ENCODE results near the gene OR51I2. TPM values are rescaled to one million over a fixed set of nuclear protein-coding genes. Genes with fewer than 3 reads are reported as not detected.
A peak's percentile ranks its signal among the peaks of the same experiment; 100 is the strongest.

Gene OR51I2
- total RNA-seq, 1 donor = not detected

DNA sequence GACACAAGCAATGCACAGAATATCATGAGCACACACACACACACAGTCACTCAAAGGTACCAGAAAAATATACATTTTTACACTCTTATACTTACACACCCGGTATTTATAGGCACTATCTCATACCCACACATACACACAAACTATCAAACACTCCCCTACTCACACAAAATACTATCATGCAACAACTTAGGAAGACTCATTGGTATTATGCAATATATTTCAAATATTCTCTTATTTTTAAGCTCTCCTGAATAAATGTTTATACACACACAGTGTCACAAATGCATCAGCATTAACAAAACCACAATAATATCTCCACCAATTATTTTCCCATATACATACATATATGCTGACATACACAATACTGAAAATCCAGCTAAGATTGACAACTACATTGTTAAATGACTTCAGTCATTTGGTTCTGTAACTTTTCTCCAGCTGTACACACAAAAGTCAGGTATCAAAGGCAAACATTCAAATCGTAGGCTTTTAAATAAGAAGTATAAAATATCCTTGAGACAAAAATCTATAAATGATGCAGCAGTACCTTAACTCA lies 5.2 kb upstream of the OR51I2 start:
- H3K4me3 ChIP-seq (ENCODE audit: low read depth, low read length) = no peak overlapping the region
- DNase-seq (ENCODE audit: low read depth) = no peak
- no peak for TF ChIP-seq CTCF (IDR thresholded peaks at IDR 0.05; ENCODE audit: insufficient read depth, low read depth, low read length)

DNA sequence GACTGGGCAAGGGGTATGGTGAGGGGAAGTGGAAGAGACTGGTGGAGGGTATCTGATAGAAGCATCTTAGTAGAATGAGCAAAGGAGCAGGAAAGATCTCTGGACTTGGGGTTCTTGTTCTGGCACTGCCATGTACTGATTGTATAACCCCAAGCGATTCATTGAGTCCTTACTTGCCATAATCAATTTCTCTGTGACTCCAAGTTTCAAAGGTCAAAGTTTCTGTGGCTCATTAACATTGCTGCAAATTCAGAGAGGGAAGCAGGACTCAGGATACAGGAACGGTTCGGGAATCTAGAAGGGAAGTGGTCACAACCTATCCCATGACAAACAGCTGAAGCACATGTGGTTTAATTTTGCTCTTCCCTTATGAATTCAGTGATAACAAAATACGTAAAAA lies 309 bp downstream of the OR51I2 start:
- TF ChIP-seq CTCF (IDR thresholded peaks at IDR 0.05; ENCODE audit: insufficient read depth, low read depth, low read length) = no peak
- no peak overlapping the region for H3K4me3 ChIP-seq (ENCODE audit: low read depth, low read length)
- DNase-seq (ENCODE audit: low read depth) = no peak

- no peak for DNase-seq (ENCODE audit: low read depth)
- TF ChIP-seq CTCF (IDR thresholded peaks at IDR 0.05; ENCODE audit: insufficient read depth, low read depth, low read length) = no peak
These were observed 12.0 kb downstream of the OR51I2 start for GRCh38 chr11:5460983-5461621.

GRCh38 chr11:5467527-5467926 lies 18.4 kb downstream of the OR51I2 start:
- no peak overlapping the region for H3K4me3 ChIP-seq (ENCODE audit: low read depth, low read length)
- no peak for TF ChIP-seq CTCF (IDR thresholded peaks at IDR 0.05; ENCODE audit: insufficient read depth, low read depth, low read length)
- no peak for DNase-seq (ENCODE audit: low read depth)

More at GRCh38 chr11:5460983-5461621, 12.0 kb downstream of the OR51I2 start:
- no peak overlapping the region for H3K4me3 ChIP-seq (ENCODE audit: low read depth, low read length)

- TF ChIP-seq CTCF (IDR thresholded peaks at IDR 0.05; ENCODE audit: insufficient read depth, low read depth, low read length) = no peak
- no peak for DNase-seq (ENCODE audit: low read depth)
- no peak overlapping the region for H3K4me3 ChIP-seq (ENCODE audit: low read depth, low read length)
These were observed 24.8 kb downstream of the OR51I2 start for GRCh38 chr11:5473921-5474320.

- TF ChIP-seq CTCF (IDR thresholded peaks at IDR 0.05; ENCODE audit: insufficient read depth, low read depth, low read length) = peak; percentile 88
- H3K4me3 ChIP-seq (ENCODE audit: low read depth, low read length) = no peak overlapping the region
- DNase-seq (ENCODE audit: low read depth) = peak; percentile 59
These were observed 27.2 kb downstream of the OR51I2 start for GRCh38 chr11:5476186-5476819.
